IMR-90 (cell line): ENCODE measurements around the gene TGOLN2. TPM values are rescaled to one million over a fixed set of nuclear protein-coding genes. Genes with fewer than 3 reads are reported as not detected.

ENCODE experiments used
- ATAC-seq: fragments of 200-7000 bp; cut with Tn5 transposase; 2 replicates; pipeline ENCODE4 v1.9.1; 2020; ENCODE audit warnings: low read depth, mild to moderate bottlenecking, moderate library complexity
- BruUV-seq: library from RNA; stranded (reverse); fragments of 400-500 nt; replicated peaks from 2 replicates; lab custom pipeline; 2021; lab: Mats Ljungman, UMichigan
- CTCF ChIA-PET: fragments of 300-600 bp; formaldehyde crosslinking; extraction: SDS; loops from one replicate; lab custom pipeline; 2021; ENCODE audit warnings: antibody characterized with exemption; lab: Yijun Ruan, JAX
- POLR2A ChIA-PET: fragments of 300-600 bp; sonication (Branson Sonifier 250); formaldehyde crosslinking; loops from one replicate; lab custom pipeline; 2022; ENCODE audit warnings: antibody characterized with exemption; ENCODE audit not compliant: unreplicated experiment; lab: Charles Lee
- DNase-seq: peaks from one replicate; pipeline ENCODE4 v3.0.0; 2013
- H2AFZ ChIP-seq: replicated peaks from 2 replicates; pipeline ENCODE3; 2013; ENCODE audit warnings: low read length, mild to moderate bottlenecking; ENCODE audit not compliant: poor library complexity
- H2AK5ac ChIP-seq: 2 replicates; pipeline ENCODE4 v1.6.1; 2013; ENCODE audit warnings: low read depth, low read length, inconsistent platforms
- H2AK9ac ChIP-seq: replicated peaks from 2 replicates; pipeline ENCODE3; 2013; ENCODE audit warnings: mild to moderate bottlenecking, low read depth, low read length, moderate library complexity; ENCODE audit not compliant: poor library complexity
- H2BK120ac ChIP-seq: 2 replicates; pipeline ENCODE4 v1.6.1; 2013; ENCODE audit warnings: low read depth, low read length, inconsistent platforms
- H2BK15ac ChIP-seq: 3 replicates; pipeline ENCODE4 v1.6.1; 2013; ENCODE audit warnings: low read depth, low read length, inconsistent platforms
- H2BK20ac ChIP-seq: 2 replicates; pipeline ENCODE4 v1.6.1; 2013; ENCODE audit warnings: low read depth, mild to moderate bottlenecking, inconsistent platforms, low read length, moderate library complexity
- H2BK5ac ChIP-seq: 2 replicates; pipeline ENCODE4 v1.6.1; 2013; ENCODE audit warnings: mild to moderate bottlenecking, low read depth, low read length, inconsistent platforms; ENCODE audit not compliant: poor library complexity, severe bottlenecking
- H3K14ac ChIP-seq: replicated peaks from 2 replicates; pipeline ENCODE4 v1.6.1; 2013; ENCODE audit warnings: low read depth, low read length, inconsistent platforms
- H3K18ac ChIP-seq: 2 replicates; pipeline ENCODE4 v1.6.1; 2013; ENCODE audit warnings: low read depth, low read length, control low read depth
- H3K23ac ChIP-seq: 2 replicates; pipeline ENCODE4 v1.6.1; 2013; ENCODE audit warnings: low read depth, low read length, inconsistent platforms
- H3K27ac ChIP-seq: 2 replicates; pipeline ENCODE4 v1.5.1; 2013; ENCODE audit warnings: mild to moderate bottlenecking, control low read depth, low read length; ENCODE audit not compliant: insufficient read depth
- H3K27me3 ChIP-seq: 2 replicates; pipeline ENCODE4 v1.6.1; 2013; ENCODE audit warnings: low read length; ENCODE audit not compliant: control insufficient read depth, insufficient read depth
- H3K36me3 ChIP-seq: 2 replicates; pipeline ENCODE4 v1.6.1; 2013; ENCODE audit warnings: low read length, mixed read lengths; ENCODE audit not compliant: control insufficient read depth, insufficient read depth
- H3K4ac ChIP-seq: 2 replicates; pipeline ENCODE4 v1.6.1; 2013; ENCODE audit warnings: low read depth, low read length, inconsistent platforms
- H3K4me1 ChIP-seq: 2 replicates; pipeline ENCODE4 v1.6.1; 2013; ENCODE audit warnings: low read length, mixed read lengths; ENCODE audit not compliant: control insufficient read depth, insufficient read depth
- H3K4me2 ChIP-seq: 2 replicates; pipeline ENCODE4 v1.6.1; 2013; ENCODE audit warnings: low read depth, mild to moderate bottlenecking, control low read depth, low read length, moderate library complexity
- H3K4me3 ChIP-seq: 2 replicates; pipeline ENCODE4 v1.5.1; 2013; ENCODE audit warnings: low read depth, mild to moderate bottlenecking, control low read depth, low read length, moderate library complexity; ENCODE audit not compliant: insufficient read depth
- H3K56ac ChIP-seq: 2 replicates; pipeline ENCODE4 v1.6.1; 2013; ENCODE audit warnings: low read length, inconsistent platforms; ENCODE audit not compliant: insufficient read depth; ENCODE audit errors: extremely low read depth
- H3K79me1 ChIP-seq, 2 experiments: 2 replicates each; pipeline ENCODE4 v1.6.1; 2013; ENCODE audit warnings: low read length in 2 of 2, inconsistent platforms in 1 of 2, low read depth in 1 of 2
- H3K9ac ChIP-seq: 2 replicates; pipeline ENCODE4 v1.6.1; 2013; ENCODE audit warnings: low read depth, low read length, control low read depth
- H3K9me1 ChIP-seq: 2 replicates; pipeline ENCODE4 v1.6.1; 2013; ENCODE audit warnings: low read length, inconsistent platforms; ENCODE audit not compliant: insufficient read depth
- H3K9me3 ChIP-seq: 2 replicates; pipeline ENCODE4 v1.6.1; 2013; ENCODE audit warnings: low read length; ENCODE audit not compliant: control insufficient read depth, insufficient read depth
- H4K20me1 ChIP-seq: 2 replicates; pipeline ENCODE4 v1.6.1; 2013; ENCODE audit warnings: low read length, inconsistent platforms; ENCODE audit not compliant: insufficient read depth
- H4K5ac ChIP-seq: 2 replicates; pipeline ENCODE4 v1.6.1; 2013; ENCODE audit warnings: mild to moderate bottlenecking, low read depth, low read length, control low read depth
- H4K8ac ChIP-seq, 2 experiments: 2 replicates each; pipeline ENCODE4 v1.6.1; 2013; ENCODE audit warnings: low read depth in 2 of 2, low read length in 2 of 2, control low read depth in 1 of 2, inconsistent platforms in 1 of 2
- H4K91ac ChIP-seq: 2 replicates; pipeline ENCODE4 v1.6.1; 2013; ENCODE audit warnings: low read depth, low read length, inconsistent platforms; ENCODE audit not compliant: insufficient read depth
- BHLHE40 ChIP-seq: fragments of 150-350 bp; IDR thresholded peaks from 2 replicates; pipeline ENCODE4 v1.6.1; 2016; ENCODE audit warnings: mild to moderate bottlenecking, low read depth, low read length
- CEBPB ChIP-seq: IDR thresholded peaks from 2 replicates; pipeline ENCODE4 v1.6.1; 2012; ENCODE audit warnings: low read depth, low read length, improper control_type of control experiment
- CHD1 ChIP-seq: IDR thresholded peaks from 2 replicates; pipeline ENCODE4 v1.6.1; 2012; ENCODE audit warnings: low read depth, low read length, improper control_type of control experiment
- MAFK ChIP-seq: IDR thresholded peaks from 2 replicates; pipeline ENCODE4 v1.6.1; 2012; ENCODE audit warnings: low read depth, low read length, improper control_type of control experiment
- RFX5 ChIP-seq: IDR thresholded peaks from 2 replicates; pipeline ENCODE4 v1.8.0; 2012; ENCODE audit warnings: low read depth, mild to moderate bottlenecking, low read length, moderate library complexity
- WGBS, 2 experiments: methylation state at CpG; one replicate each; pipeline versions ENCODE4 v1.1.5 to v1.1.7; 2013; ENCODE audit warnings: missing lambda C conversion rate in 2 of 2; ENCODE audit not compliant: insufficient read length in 1 of 2; ENCODE audit errors: extremely low coverage in 2 of 2; 5-methylcytosine and 5-hydroxymethylcytosine counted together
- dilution Hi-C: fragments of 300-500 bp; cut with HindIII; formaldehyde crosslinking; loops from one replicate; pipeline ENCODE4 v1.14.3; 2018; ENCODE audit warnings: low sequenced_read_pairs; ENCODE audit not compliant: unreplicated experiment
- in situ Hi-C: fragments of 300-500 bp; cut with MboI; formaldehyde crosslinking; loops from 3 replicates; pipeline ENCODE4 v1.14.3; 2019; ENCODE audit warnings: low sequenced_read_pairs, inconsistent platforms, mixed read lengths
- intact Hi-C: fragments of 100-400 bp; cut with micrococcal nuclease; formaldehyde crosslinking; loops from 2 replicates; pipeline ENCODE4 v1.10.0; 2022
- polyA plus RNA-seq, 3 experiments: library from polyadenylated mRNA; depleted of rRNA; stranded (reverse); fragments of >200 nt; gene quantifications; 2 replicates each; pipeline ENCODE4 v1.2.3, GENCODE V29; 2012; ENCODE audit warnings: low replicate concordance in 1 of 3
- total RNA-seq: library from RNA; depleted of rRNA; stranded (reverse); fragments of >200 nt; gene quantifications from 2 replicates; pipeline ENCODE4 v1.2.3, GENCODE V29; 2012
- TF ChIP-seq, protein P1 (sequence below): conservative IDR thresholded peaks from 2 replicates; pipeline ENCODE4 v1.5.1; 2012; ENCODE audit warnings: mild to moderate bottlenecking, low read depth, low read length, improper control_type of control experiment

The TGOLN2 gene
- total and polyA plus RNA-seq, 2 of the 4 experiments (the other 2 are of a cell fraction), result 57.7 to 92.3 TPM

GRCh38 chr2:85376291-85377065, 48.7 kb upstream of the TGOLN2 start (continued):
- no peak for TF ChIP-seq RFX5
- no peak for TF ChIP-seq CHD1

GRCh38 chr2:85371045-85371444, 43.3 kb upstream of the TGOLN2 start:
- no peaks in the 10 kb centered on the region for H3K27me3 ChIP-seq
- no peak overlapping the region for H3K4ac ChIP-seq
- H4K20me1 ChIP-seq, result no peaks in the 10 kb centered on the region
- H2BK20ac ChIP-seq, result no peak overlapping the region
- H3K27ac ChIP-seq, result no peak overlapping the region
- POLR2A ChIA-PET, result no interaction called here
- no peak overlapping the region for H4K5ac ChIP-seq
- no peak overlapping the region for H3K14ac ChIP-seq
- H2BK120ac ChIP-seq, result no peak overlapping the region
- peaks cover 11% of the 10 kb centered on the region for H3K9me1 ChIP-seq
- no peaks in the 10 kb centered on the region for H3K79me1 ChIP-seq
- dilution Hi-C loops, result no loop called here
- H2AK5ac ChIP-seq, result no peak overlapping the region
- no peak overlapping the region for H3K4me2 ChIP-seq
- no peak for ATAC-seq
- no peak overlapping the region for H2AFZ ChIP-seq
- TF ChIP-seq CEBPB (no peak), CHD1 (no peak), BHLHE40 (no peak), MAFK (no peak)
- TF ChIP-seq, protein P1, sequence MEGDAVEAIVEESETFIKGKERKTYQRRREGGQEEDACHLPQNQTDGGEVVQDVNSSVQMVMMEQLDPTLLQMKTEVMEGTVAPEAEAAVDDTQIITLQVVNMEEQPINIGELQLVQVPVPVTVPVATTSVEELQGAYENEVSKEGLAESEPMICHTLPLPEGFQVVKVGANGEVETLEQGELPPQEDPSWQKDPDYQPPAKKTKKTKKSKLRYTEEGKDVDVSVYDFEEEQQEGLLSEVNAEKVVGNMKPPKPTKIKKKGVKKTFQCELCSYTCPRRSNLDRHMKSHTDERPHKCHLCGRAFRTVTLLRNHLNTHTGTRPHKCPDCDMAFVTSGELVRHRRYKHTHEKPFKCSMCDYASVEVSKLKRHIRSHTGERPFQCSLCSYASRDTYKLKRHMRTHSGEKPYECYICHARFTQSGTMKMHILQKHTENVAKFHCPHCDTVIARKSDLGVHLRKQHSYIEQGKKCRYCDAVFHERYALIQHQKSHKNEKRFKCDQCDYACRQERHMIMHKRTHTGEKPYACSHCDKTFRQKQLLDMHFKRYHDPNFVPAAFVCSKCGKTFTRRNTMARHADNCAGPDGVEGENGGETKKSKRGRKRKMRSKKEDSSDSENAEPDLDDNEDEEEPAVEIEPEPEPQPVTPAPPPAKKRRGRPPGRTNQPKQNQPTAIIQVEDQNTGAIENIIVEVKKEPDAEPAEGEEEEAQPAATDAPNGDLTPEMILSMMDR, result no peak
- CTCF ChIA-PET, result no interaction called here
- no peak overlapping the region for H4K8ac ChIP-seq
- no peak overlapping the region for H2AK9ac ChIP-seq
- no peak overlapping the region for H3K56ac ChIP-seq
- no TSS peak for BruUV-seq
- H2BK15ac ChIP-seq, result no peak overlapping the region
- H4K91ac ChIP-seq, result no peak overlapping the region
- peaks cover 3% of the 10 kb centered on the region; the same call in 1 of the 2 replicates for H3K4me1 ChIP-seq
- H3K9me3 ChIP-seq, result no peaks in the 10 kb centered on the region
- DNase-seq, result no peak
- no peak overlapping the region for H3K4me3 ChIP-seq
- no peak overlapping the region for H2BK5ac ChIP-seq
- no peak overlapping the region for H3K23ac ChIP-seq
- H3K9ac ChIP-seq, result no peak overlapping the region
- in situ Hi-C loops, result no loop called here
- intact Hi-C loops, result no loop called here
- no peak overlapping the region for H3K18ac ChIP-seq
- H3K36me3 ChIP-seq, result peaks cover 7% of the 10 kb centered on the region
- 100% methylated on average over 8 of the region's 11 CpGs; no CpG with 5 or more reads in 1 of the 2 experiments for WGBS, 2 experiments
